BE2C (cell line): ENCODE data around the gene PRPF19.
A peak's percentile ranks its signal among the peaks of the same experiment; 100 is the strongest.

ENCODE experiments used
- DNase-seq: peaks from one replicate; pipeline ENCODE4 v3.0.0-alpha.2; 2020
- H3K27me3 ChIP-seq: fragments of 250-450 bp; sonication (Bioruptor Pico); 2 replicates; pipeline ENCODE4 v1.5.1; 2020; ENCODE audit warnings: mild to moderate bottlenecking
- H3K36me3 ChIP-seq: fragments of 250-450 bp; sonication (Bioruptor Pico); 2 replicates; pipeline ENCODE4 v1.5.1; 2020; ENCODE audit warnings: mild to moderate bottlenecking
- H3K4me1 ChIP-seq: fragments of 250-450 bp; sonication (Bioruptor Pico); 2 replicates; pipeline ENCODE4 v1.5.1; 2020
- H3K4me3 ChIP-seq: 2 replicates; pipeline ENCODE4 v1.5.1; 2011; ENCODE audit warnings: low read depth, low read length
- H3K9me3 ChIP-seq: fragments of 250-450 bp; sonication (Bioruptor Pico); 2 replicates; pipeline ENCODE4 v1.5.1; 2020
- TF ChIP-seq, protein P1 (sequence below): IDR thresholded peaks from 2 replicates; pipeline ENCODE4 v1.5.1; 2012; ENCODE audit warnings: mild to moderate bottlenecking, low read depth, low read length

The PRPF19 gene

DNA sequence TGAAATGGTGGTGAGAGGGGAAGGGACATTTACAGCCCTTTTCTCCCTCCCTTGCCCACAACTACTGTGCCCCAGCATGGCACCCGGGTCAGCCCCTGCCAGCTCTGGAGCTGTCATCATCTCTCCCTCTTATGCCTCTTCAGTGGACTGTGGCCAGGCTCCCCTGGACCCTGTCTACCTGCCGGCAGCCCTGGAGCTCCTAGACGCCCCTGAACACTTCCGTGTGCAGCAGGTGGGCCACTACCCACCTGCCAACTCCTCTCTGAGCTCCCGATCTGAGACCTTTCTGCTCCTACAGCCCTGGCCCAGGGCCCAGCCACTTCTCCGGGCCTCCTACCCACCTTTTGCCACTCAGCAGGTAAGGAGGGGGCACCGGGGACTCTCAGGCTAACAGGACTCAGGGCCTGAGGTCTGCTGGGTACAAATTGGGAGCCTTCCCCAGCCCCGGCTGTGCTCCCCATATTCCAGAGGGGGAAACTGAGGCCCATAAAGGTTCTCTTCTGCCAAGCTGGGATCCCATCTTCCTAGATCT, 20.7 kb upstream of the PRPF19 start:
- H3K36me3 ChIP-seq = peaks cover 14% of the 10 kb centered on the region
- TF ChIP-seq, protein P1, sequence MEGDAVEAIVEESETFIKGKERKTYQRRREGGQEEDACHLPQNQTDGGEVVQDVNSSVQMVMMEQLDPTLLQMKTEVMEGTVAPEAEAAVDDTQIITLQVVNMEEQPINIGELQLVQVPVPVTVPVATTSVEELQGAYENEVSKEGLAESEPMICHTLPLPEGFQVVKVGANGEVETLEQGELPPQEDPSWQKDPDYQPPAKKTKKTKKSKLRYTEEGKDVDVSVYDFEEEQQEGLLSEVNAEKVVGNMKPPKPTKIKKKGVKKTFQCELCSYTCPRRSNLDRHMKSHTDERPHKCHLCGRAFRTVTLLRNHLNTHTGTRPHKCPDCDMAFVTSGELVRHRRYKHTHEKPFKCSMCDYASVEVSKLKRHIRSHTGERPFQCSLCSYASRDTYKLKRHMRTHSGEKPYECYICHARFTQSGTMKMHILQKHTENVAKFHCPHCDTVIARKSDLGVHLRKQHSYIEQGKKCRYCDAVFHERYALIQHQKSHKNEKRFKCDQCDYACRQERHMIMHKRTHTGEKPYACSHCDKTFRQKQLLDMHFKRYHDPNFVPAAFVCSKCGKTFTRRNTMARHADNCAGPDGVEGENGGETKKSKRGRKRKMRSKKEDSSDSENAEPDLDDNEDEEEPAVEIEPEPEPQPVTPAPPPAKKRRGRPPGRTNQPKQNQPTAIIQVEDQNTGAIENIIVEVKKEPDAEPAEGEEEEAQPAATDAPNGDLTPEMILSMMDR = no peak

DNA sequence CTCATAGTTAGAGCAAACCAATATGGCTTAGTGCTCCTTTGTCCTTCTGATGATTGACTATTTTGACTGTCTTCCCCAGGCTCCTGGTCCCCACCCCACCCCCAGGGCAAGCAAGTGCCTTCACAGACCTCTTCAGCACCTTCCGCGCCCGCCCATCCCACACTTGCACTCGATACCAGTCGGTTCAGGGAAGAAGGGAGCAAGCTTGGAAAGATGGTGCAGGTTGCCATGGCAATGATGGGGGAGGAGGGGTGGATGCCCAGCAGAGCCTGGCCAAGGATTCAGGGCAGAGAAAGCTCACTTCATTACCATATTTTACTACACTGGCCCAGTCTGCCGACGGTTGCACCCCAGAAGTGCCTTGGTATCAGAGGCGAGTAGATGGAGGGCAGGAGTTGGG, 20.1 kb upstream of the PRPF19 start:
- Histone ChIP-seq H3K4me1 (peaks cover 3% of the 10 kb centered on the region; the same call in 1 of the 2 replicates), H3K9me3 (no peaks in the 10 kb centered on the region), H3K4me3 (no peak overlapping the region), H3K27me3 (no peaks in the 10 kb centered on the region), H3K36me3 (peaks cover 17% of the 10 kb centered on the region)
- DNase-seq = no peak
- TF ChIP-seq, protein P1 = no peak

More for the DNA sequence above, 20.7 kb upstream of the PRPF19 start:
- Histone ChIP-seq H3K27me3 (no peaks in the 10 kb centered on the region), H3K4me3 (no peak overlapping the region), H3K9me3 (no peaks in the 10 kb centered on the region), H3K4me1 (peaks cover 3% of the 10 kb centered on the region; the same call in 1 of the 2 replicates)
- DNase-seq = no peak

DNA sequence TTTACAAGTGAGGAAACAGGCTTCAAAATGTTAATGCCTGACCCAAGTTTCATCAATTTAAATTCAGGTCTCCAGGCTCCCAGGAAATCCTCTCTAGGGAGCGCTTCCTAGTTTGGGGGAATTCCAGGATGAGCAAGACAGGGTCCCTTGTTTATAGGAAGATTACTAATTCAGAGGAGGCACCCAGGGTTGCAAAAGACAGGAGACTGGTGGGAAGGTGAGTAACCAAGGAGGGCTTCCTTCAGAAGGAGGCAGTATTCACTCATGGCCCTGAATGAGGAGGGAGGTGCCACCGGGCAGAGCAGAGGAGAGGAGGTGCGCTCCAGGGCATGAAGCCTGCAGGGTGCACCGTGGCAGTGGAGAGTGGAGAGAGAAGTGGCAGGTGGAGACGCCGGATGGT, 19.5 kb upstream of the PRPF19 start:
- H3K36me3 ChIP-seq = peaks cover 14% of the 10 kb centered on the region
- peaks cover 3% of the 10 kb centered on the region; the same call in 1 of the 2 replicates for H3K4me1 ChIP-seq
- H3K27me3 ChIP-seq = no peaks in the 10 kb centered on the region
- H3K9me3 ChIP-seq = no peaks in the 10 kb centered on the region
- TF ChIP-seq, protein P1 = no peak
- DNase-seq = no peak
- H3K4me3 ChIP-seq = peak overlapping the region; percentile 70; the same call in 1 of the 2 replicates

DNA sequence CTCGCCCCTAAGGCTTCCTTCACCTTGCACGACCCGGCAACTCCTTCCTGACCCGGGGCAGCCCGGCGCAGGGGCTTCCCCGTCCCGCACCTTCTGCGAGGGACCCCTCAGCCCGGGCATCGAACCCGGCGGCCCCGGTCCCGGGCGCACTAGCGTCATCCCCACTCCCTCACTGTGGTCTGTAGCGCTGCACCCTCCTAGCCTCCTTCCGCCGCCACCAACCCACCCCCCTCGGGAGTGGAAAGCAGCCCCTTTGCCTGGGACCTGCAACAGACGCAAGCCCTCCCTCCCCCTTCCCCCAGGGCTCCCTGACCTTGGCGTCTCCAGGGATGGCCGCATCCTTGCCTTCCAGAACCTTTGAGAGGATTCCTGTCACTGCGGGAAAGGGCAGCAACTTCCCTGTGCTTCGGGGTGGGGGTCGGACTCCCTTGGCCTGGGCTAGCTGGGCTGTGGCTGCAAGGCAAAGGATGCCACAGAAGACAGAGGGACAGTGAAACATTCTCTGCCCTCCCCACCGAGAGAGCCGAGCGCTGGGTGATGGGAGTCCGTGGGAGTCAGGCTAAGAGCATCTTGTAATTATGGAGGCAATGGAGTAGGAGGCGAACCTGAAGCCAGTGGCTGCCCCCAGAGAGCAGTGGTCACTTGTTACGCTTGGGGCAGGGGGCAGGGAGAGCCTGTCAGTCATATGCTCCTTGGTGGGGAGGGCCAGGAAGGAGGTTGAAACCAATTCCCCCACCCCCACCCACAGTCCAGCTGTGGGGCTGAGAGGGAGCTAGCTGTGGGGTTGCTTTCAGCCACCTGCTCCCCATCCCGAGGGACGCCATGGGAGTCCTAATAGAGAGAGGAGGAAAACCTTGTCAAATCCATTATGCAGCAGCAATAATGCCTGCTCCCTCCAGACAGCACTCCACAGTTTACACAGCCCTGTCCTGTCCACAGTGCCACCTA, 18.8 kb upstream of the PRPF19 start:
- Histone ChIP-seq H3K9me3 (no peaks in the 10 kb centered on the region), H3K36me3 (peaks cover 14% of the 10 kb centered on the region), H3K4me3 (peak overlapping the region; percentile 70), H3K27me3 (no peaks in the 10 kb centered on the region), H3K4me1 (peaks cover 3% of the 10 kb centered on the region; the same call in 1 of the 2 replicates)
- TF ChIP-seq, protein P1 = no peak
- no peak for DNase-seq

DNA sequence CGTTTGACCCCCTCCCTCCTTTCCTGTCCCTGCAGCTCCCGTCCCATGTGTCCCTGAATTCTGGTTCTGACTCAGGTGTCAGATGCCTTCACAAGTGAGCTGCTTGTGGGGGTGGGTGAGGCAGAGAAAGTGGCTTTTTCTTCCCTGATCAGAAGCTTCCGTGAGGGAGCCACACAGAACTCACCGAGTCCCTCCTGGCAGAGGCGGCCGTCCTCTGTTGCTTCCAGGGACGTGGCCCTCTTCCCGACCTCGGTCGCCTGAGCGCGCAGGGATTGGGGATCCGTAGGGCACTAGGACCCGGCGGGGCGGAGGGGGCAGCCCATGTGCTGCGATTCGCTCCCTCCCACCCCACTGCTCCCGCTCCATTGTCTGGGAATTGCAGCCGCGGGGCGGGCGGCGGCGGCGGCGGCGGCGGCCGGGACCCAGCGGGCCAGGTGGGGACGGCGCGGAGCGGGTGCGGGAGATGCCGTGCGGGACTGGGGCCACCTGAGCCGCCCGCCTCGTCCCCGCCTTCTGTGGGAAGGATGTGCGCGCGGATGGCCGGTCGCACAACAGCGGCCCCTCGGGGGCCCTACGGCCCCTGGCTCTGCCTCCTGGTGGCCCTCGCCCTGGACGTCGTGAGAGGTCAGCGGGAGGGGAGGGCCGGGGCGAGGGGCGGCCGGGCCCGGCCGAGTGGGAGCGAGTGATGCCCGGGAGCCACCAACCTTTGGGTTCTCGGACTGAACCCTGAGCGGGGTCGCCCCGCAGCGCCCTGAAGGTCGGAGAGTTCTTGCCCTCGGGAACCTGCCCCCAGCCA, 17.9 kb upstream of the PRPF19 start, which contains the start of gene TMEM132A:
TSS of gene TMEM132A (plus strand) at position 351 of the 796 bp plus-strand sequence. CDS start at position 525, 174 bp downstream.
- H3K36me3 ChIP-seq = peaks cover 14% of the 10 kb centered on the region

More for the DNA sequence above, 17.9 kb upstream of the PRPF19 start, which contains the start of gene TMEM132A:
- Histone ChIP-seq H3K9me3 (no peaks in the 10 kb centered on the region), H3K27me3 (no peaks in the 10 kb centered on the region), H3K4me3 (peak within 1 kb of the TSS; percentile 70), H3K4me1 (peaks cover 3% of the 10 kb centered on the region; the same call in 1 of the 2 replicates)
- peak; percentile 80 for DNase-seq
- TF ChIP-seq, protein P1 = no peak
